ENCODE data around the gene CGRRF1.

The CGRRF1 gene

DNA sequence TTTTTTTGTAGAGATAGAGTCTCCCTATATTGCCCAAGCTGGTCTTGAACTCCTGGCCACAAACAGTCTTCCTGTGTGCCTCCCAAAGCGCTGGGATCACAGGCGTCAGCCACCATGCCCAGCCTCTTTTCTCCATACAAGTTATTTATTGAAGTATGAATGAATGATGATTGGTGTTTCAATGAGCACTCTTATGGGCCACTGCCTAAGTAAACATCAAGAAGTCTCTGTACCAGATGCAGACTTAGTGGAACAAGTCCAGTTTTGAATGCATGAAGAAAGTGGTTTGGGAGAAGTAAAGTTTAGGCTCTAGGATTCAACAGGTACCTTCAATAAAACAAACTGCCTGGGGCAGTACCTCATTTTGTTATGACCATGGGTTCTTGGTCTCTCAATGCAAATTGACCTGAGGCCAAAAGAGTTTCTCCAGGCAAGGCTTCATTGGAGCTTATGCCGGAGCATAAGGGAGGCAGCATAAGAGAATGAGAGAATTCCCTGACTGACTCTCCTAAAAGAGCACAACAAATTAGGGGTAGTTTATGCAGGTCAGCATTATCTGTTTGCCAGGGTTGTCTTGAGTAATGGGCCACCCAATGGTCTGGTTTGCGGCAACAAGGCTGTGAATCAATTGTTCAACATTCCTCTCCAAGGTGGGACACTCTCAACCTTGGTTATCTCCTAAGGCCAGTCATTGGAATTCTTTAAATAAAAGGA lies 19.8 kb upstream of the CGRRF1 start:
- DNase-seq (ENCODE audit: low spot score), result no peak

- DNase-seq (ENCODE audit: low spot score), result no peak
Measured at GRCh38 chr14:54490445-54491175, 19.1 kb upstream of the CGRRF1 start.

GRCh38 chr14:54493293-54493692 lies 16.4 kb upstream of the CGRRF1 start:
- DNase-seq (ENCODE audit: low spot score), result no peak

DNA sequence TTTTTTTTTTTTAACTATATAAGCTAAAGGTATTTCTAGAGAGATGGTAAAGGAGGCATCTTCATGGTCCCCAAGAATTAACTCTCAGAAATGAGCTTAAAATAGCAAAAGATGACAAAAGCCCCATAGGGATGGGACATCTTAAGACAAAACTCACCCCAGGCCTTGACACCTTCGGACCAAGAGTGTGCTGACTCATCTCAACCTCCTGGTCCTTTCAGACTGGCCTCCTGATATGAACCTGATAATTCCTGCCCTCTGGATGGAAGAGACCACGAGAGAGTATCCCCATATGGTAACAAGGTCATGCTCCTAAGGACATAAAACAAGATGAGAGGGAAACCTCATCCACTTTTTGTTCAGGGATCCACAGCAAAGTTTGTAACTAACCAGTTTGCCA lies 12.5 kb upstream of the CGRRF1 start:
- no peak for DNase-seq (ENCODE audit: low spot score)

DNA sequence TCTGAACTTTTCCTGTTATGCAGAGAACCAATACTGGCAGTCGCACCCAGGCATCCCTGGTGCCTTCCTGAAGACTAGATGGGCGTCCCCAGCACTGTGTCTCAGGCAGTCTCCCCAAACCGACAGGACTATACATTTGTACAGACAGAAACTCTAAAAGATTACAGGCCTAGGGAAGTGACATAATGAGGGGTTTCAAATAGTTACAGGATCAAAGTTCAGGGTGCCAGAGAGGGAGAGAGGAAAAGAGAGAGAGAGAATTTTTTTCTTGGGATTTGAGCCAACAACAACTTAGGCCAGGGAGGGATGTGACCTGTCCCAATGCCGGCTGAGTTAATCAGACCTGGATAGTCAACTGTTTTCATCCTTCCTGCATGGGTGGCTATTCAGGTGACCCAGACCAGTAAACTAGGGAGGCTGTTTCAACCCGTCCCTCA lies 11.6 kb upstream of the CGRRF1 start:
- no peak for DNase-seq (ENCODE audit: low spot score)

DNA sequence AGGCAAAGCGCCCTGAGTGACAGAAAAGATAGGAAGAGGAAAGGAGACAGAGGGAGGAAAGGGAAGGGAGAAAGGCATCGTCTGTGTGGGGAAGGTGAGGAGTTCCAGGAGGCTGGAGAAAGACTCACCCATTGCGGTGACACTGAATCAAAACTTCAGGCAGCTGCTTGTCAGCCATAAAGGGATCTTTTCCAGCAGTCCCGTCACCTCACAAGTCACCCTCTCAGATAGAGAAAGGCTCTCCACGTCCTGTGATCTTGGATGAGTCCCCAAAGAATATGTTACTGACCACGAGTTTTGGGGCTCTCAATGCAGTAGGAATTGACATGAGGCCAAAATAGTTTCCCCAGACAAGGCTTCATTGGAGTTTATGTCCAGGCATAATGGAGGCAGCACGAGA lies 11.1 kb upstream of the CGRRF1 start:
- DNase-seq (ENCODE audit: low spot score), result no peak

- no peak for DNase-seq (ENCODE audit: low spot score)
Measured at GRCh38 chr14:54500744-54501143, 9.0 kb upstream of the CGRRF1 start.

DNA sequence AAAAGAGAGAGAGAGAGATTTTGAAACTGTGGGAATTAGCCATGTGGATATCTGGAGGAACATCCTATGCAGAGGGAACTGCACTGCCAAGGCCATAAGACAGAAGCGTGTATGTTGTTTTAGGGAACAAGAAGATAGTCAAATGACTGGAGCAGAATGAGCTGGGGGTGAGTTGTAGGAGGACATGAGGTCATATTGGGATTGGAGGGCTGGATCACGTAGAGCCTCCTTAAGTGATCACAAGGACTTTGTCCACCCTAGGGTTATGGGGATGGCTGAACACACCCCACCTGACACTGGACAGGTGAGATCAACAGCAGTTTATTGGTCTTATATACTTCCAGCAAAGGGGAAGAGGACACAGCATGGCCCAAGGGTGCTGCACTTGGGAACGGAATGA lies 8.2 kb upstream of the CGRRF1 start:
- DNase-seq (ENCODE audit: low spot score), result no peak

GRCh38 chr14:54502602-54503001 lies 7.1 kb upstream of the CGRRF1 start:
- DNase-seq (ENCODE audit: low spot score), result no peak

GRCh38 chr14:54503486-54503885 lies 6.2 kb upstream of the CGRRF1 start:
- DNase-seq (ENCODE audit: low spot score), result no peak

GRCh38 chr14:54512393-54512792 lies 2.7 kb downstream of the CGRRF1 start:
- no peak for DNase-seq (ENCODE audit: low spot score)

- no peak for DNase-seq (ENCODE audit: low spot score)
Measured at GRCh38 chr14:54515670-54516069, 6.0 kb downstream of the CGRRF1 start.

GRCh38 chr14:54516709-54517108 lies 7.0 kb downstream of the CGRRF1 start:
- DNase-seq (ENCODE audit: low spot score), result no peak

GRCh38 chr14:54524410-54524809 lies 14.7 kb downstream of the CGRRF1 start:
- no peak for DNase-seq (ENCODE audit: low spot score)

GRCh38 chr14:54528973-54529372 lies 19.3 kb downstream of the CGRRF1 start:
- DNase-seq (ENCODE audit: low spot score), result no peak

GRCh38 chr14:54529811-54530210 lies 20.1 kb downstream of the CGRRF1 start:
- no peak for DNase-seq (ENCODE audit: low spot score)

DNA sequence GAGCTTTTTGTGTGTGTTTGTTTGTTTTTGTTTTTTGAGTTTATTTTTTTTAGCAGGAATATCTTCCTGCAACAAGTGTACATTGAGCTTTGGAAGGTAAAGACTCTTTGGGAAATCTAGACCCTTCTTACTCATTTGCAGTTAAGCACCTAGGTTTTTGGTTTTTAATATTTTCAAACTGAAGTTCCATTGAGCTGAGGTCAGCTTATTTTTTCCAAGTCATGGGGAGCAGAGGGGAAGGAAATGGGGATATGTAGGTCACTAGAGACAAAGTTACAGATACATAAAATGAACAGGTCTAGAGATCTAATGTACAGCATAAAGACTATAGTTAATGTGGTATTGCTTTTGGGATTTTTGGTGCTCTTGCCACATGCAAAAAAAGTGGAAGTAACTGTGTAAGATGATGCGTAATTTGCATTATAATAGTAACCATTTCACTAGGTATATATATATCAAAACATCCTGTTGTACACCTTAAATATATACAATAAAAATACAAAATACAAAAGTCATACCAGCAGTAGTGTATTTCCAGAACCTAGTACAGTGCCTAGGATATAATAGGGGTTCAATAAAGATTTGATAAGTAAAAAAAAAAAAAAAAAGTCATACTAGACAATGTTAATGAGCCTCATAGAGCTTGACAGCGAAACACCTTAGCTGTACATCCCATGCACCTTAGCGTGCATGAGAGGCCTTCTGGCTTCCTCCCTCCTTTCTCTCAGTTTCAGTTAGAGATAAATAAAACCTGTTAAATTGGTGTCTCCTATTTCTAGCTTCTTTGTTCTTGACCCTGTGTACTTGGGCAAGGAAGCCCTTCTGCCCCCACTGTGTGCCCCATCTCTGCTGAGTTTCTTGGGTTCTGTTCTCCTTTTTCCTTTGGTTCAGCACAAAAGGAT lies 22.7 kb downstream of the CGRRF1 start:
- no peak for DNase-seq (ENCODE audit: low spot score)

DNA sequence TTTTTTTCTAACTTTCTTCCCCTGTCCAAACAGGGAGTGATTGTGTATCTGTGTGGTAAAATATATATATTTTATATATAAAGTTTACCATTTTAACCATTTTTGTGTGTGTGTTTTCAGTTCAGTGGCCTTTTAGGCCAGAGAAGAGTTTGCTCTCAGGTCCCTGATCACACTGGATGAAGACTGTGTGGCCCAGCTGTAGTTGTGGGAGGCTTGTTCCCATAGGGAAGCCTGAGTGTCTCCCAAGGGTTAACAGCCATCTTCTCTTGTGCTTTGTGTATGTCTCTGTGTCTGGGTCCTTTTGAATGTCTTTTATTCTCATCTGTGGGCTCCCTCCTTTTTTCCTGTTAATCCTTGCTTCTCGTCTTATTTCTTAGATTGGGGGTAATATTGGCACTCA lies 23.4 kb downstream of the CGRRF1 start:
- DNase-seq (ENCODE audit: low spot score), result no peak

DNA sequence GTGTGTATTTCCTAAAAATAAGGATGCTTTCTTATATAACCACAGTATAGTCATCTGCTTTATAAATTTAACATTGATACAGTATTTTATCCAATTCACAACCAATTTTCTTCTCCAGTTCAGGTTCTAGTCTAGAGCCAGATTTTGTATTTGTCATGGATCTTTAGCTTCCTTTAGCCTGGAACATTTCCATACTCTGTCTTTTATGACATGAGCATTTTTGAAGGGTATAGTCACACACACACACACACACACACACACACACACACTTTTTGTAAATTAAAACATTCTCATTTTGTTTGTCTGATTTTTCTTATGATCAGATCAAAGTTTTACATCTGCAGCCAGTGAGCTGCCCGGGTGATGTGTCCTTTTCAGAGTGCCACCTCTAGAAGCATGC lies 25.4 kb downstream of the CGRRF1 start:
- DNase-seq (ENCODE audit: low spot score), result no peak

- DNase-seq (ENCODE audit: low spot score), result no peak
Measured at GRCh38 chr14:54535646-54536045, 25.9 kb downstream of the CGRRF1 start.

GRCh38 chr14:54537651-54538050 lies 27.9 kb downstream of the CGRRF1 start:
- DNase-seq (ENCODE audit: low spot score), result no peak

DNA sequence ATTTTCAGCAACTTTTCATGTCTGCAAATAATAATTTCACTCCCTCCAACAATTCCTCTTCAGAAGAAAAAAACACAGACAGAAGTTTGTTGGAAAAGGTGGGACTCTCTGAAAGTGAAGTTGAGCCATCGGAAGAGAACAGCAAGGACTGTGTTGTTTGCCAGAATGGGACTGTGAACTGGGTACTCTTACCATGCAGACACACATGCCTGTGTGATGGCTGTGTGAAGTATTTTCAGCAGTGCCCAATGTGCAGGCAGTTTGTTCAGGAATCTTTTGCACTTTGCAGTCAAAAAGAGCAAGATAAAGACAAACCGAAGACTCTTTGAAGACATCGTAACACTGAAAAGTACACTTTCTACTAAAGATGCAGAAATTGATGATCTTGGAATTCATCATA lies 28.3 kb downstream of the CGRRF1 start:
- DNase-seq (ENCODE audit: low spot score), result no peak

DNA sequence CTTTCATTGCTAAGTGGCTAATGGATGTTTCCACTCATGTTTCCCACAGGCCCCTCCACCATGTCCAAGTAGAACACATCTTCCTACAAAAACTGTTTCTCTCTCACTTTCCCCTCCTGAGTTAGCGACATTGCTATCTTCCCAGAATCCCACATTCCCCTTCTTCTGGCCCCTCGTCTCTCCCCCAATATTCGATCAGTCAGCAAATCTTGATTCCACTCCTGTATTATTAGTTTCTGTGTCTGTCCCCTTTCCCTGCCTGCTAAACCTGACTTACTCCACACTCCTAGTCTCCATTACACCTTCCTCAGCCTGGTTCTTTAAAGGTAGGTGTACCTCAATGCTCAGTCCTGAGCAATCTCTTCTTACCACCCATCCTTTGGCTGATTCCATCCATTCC lies 37.9 kb downstream of the CGRRF1 start:
- DNase-seq (ENCODE audit: low spot score), result no peak
